Measurements from ENCODE around the gene PACS2.
"Not testable (repeated sequence)": the region's sequence is repeated elsewhere in the genome, so short reads cannot be mapped to it uniquely, and the experiment has no call there.

Gene PACS2

GRCh38 chr14:105273062-105273461, 41.5 kb upstream of the PACS2 start:
- no peak for DNase-seq (ENCODE audit: low spot score)
- TF ChIP-seq CTCF (IDR thresholded peaks at IDR 0.05; ENCODE audit: extremely low read depth, missing control alignments): no peak

DNA sequence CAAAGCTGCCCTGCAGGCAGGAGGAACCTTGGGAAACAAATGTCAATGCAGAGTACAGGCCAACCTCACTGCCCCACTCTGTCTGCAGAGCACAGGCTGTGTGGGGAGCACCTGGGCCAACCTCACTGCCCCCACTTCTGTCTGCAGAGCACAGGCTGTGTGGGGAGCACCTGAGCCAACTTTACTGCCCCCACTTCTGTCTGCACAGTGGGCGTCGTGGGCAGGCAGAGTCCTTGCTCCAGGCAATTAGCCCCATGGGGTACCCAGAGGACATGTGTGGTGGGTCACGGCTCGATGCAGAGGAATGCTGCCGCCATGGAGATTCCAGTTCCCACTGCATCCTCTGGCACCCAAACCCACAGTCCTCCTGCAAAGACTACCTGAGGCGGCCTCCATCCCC, 39.9 kb upstream of the PACS2 start:
- TF ChIP-seq CTCF (IDR thresholded peaks at IDR 0.05; ENCODE audit: extremely low read depth, missing control alignments): no peak
- DNase-seq (ENCODE audit: low spot score): no peak

DNA sequence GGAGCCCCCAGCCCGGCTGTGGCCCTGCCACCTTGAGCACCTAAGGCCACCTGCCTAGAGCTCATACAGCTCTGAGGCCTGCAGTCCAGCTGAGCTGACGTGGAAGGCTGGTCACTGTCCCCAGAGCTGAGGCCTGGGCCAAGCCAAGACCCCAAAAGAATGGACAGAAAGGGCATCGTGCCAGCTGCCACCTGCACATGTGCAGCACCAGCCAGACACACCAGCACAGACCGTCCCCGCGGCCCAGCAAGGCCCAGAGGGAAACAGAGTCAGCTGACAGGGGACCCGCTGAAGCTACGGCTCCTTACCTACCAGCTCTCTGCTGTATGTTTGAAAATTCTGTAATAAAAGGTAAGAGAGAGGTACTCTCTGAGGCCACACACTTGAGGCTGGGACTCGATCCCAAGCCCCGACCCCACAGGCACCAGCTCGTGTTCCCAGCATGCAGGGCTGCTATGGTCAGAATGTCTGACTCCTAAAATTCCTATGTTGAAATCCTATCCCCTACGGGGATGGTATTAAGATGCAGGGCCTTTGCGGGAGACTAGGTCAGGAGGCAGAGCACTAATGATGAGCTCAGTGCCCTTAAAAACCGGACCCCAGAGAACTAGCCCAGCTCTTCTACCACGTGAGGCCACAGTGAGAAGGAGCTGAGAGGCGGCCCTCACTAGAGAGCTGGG, 39.1 kb upstream of the PACS2 start:
- no peak for DNase-seq (ENCODE audit: low spot score)
- no peak for TF ChIP-seq CTCF (IDR thresholded peaks at IDR 0.05; ENCODE audit: extremely low read depth, missing control alignments)

DNA sequence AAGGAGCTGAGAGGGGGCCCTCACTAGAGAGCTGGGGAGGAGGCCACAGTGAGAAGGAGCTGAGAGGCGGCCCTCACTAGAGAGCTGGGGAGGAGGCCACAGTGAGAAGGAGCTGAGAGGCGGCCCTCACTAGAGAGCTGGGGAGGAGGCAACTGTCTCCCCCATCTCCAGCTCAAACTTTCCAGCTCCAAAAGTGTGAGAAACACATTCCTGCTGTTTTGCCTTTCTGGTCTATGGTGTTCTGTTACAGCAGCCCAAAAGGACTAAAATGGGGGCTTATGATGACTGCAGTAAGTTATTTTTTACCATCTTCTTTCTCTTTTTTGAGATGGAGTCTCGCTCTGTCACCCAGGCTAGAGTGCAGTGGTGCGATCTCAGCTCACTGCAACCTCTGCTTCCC, 37.1 kb upstream of the PACS2 start:
- DNase-seq (ENCODE audit: low spot score): not testable (repeated sequence)

DNA sequence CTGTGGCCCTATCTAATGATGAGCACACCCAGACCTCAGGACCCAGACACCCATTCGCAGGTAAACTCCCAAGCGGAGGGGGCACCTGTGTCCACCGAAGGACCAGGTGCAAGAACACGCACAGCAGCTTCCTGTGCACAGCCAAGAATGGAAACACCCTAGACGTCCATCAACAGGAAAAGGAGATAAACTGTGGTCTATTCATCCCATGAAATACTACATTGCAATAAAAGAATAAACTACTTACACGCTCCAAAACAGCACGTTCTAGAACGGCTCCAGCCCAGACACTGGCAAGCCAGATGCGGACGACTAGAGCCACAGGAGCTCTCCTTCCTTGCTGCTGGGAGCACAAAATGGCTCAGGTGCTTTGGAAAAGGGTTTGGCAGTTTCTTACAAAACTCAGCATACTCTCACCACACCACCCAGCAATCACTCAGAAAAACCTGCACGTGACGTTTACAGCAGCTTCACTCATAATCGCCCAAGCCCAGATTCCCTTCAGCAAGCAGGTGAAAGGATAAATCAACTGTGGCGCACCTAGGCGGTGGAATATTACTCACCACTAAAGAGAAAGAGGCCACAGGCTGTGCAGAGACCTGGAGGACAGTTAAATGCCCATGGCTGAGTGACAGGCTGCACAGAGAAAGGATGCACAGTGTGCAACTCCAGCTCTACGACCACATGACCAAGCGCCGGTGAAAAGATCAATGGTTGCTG, 34.7 kb upstream of the PACS2 start:
- no peak for TF ChIP-seq CTCF (IDR thresholded peaks at IDR 0.05; ENCODE audit: extremely low read depth, missing control alignments)
- no peak for DNase-seq (ENCODE audit: low spot score)

- DNase-seq (ENCODE audit: low spot score): no peak
These were observed 34.0 kb upstream of the PACS2 start for GRCh38 chr14:105280525-105280924.

DNA sequence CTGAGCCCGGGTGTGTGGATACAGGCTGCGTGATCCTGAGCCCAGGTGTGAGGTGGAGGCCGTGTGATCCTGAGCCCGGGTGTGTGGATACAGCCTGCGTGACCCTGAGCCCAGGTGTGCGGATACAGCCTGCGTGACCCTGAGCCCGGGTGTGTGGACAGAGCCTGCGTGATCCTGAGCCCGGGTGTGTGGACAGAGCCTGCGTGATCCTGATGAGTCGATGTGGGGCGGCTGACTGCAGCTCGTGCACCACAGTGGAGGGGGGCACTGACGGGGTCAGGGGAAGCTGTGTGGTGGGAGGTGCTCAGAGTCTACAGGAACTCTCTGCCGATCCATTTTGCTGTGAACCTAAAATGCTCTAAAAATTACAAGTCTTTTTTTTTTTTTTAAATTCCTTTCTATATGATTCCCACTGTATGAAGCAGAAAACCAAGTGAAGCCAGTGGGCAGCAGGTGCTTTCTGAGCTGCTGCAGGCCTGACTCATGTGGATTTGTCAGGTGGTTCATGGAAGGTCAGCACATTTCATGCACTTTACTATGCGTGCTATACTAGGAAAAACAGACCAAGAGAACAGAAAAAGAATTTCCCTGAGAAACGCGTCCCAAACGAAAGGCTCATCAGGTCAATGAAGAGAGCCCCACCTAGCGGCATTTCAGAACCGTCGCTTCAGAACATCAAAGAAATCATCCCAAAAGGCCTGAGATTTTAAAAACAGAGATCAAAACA, 33.0 kb upstream of the PACS2 start:
- peak; percentile 74 for DNase-seq (ENCODE audit: low spot score)
- peak; percentile 40 for TF ChIP-seq CTCF (IDR thresholded peaks at IDR 0.05; ENCODE audit: extremely low read depth, missing control alignments)

More at GRCh38 chr14:105280525-105280924, 34.0 kb upstream of the PACS2 start:
- no peak for TF ChIP-seq CTCF (IDR thresholded peaks at IDR 0.05; ENCODE audit: extremely low read depth, missing control alignments)
